SKM-1 (cell line): Measurements from ENCODE around the gene IQCM.

Experiments used
- DNase-seq: peaks from one replicate; lab custom pipeline; 2025; ENCODE audit not compliant: unreplicated experiment; lab: John Stamatoyannopoulos, UW

Gene IQCM

GRCh38 chr4:149815743-149816142 lies at the start of gene IQCM:
IQCM (minus strand) TSS chr4:149815843; CDS start chr4:149742691, 73,152 bp downstream.
- no peak for DNase-seq

- no peak for DNase-seq
Measured at GRCh38 chr4:149857446-149857845, 41.8 kb upstream of the IQCM start.

- DNase-seq = no peak
Measured at GRCh38 chr4:149845743-149846142, 30.1 kb upstream of the IQCM start.

GRCh38 chr4:149841686-149842085 lies 26.0 kb upstream of the IQCM start:
- no peak for DNase-seq

GRCh38 chr4:149838036-149838435 lies 22.4 kb upstream of the IQCM start:
- no peak for DNase-seq

- no peak for DNase-seq
Measured at GRCh38 chr4:149836546-149836945, 20.9 kb upstream of the IQCM start.

- no peak for DNase-seq
Measured at GRCh38 chr4:149835280-149835679, 19.6 kb upstream of the IQCM start.

GRCh38 chr4:149831656-149832208 lies 16.1 kb upstream of the IQCM start:
- DNase-seq = no peak

- no peak for DNase-seq
Measured at GRCh38 chr4:149830823-149831222, 15.2 kb upstream of the IQCM start.

- no peak for DNase-seq
Measured at GRCh38 chr4:149825336-149825735, 9.7 kb upstream of the IQCM start.

- DNase-seq = no peak
Measured at GRCh38 chr4:149823769-149824221, 8.2 kb upstream of the IQCM start.

- DNase-seq = no peak
Measured at GRCh38 chr4:149801416-149801815, 14.2 kb downstream of the IQCM start.

- DNase-seq = no peak
Measured at GRCh38 chr4:149799546-149799945, 16.1 kb downstream of the IQCM start.

- no peak for DNase-seq
Measured at GRCh38 chr4:149796381-149796780, 19.3 kb downstream of the IQCM start.

GRCh38 chr4:149795256-149795655 lies 20.4 kb downstream of the IQCM start:
- DNase-seq = no peak

GRCh38 chr4:149794352-149794751 lies 21.3 kb downstream of the IQCM start:
- DNase-seq = no peak

- DNase-seq = no peak
Measured at GRCh38 chr4:149793459-149793858, 22.2 kb downstream of the IQCM start.

- no peak for DNase-seq
Measured at GRCh38 chr4:149791851-149792250, 23.8 kb downstream of the IQCM start.

GRCh38 chr4:149790172-149790907 lies 25.3 kb downstream of the IQCM start:
- DNase-seq = no peak

GRCh38 chr4:149788300-149788699 lies 27.3 kb downstream of the IQCM start:
- DNase-seq = no peak

GRCh38 chr4:149785696-149786431 lies 29.8 kb downstream of the IQCM start:
- no peak for DNase-seq

- DNase-seq = no peak
Measured at GRCh38 chr4:149784018-149784417, 31.6 kb downstream of the IQCM start.
